SU-DHL-6 (cell line): ENCODE results near the gene DCXR.

Source experiments
- H2AFZ ChIP-seq: fragments of 200-600 bp; sonication (generic); 2 replicates; pipeline ENCODE4 v1.6.1; 2014; ENCODE audit warnings: low read depth, mild to moderate bottlenecking, moderate library complexity, mixed read lengths, antibody characterized with exemption, low read length; ENCODE audit not compliant: severe bottlenecking
- H3F3A ChIP-seq: fragments of 200-600 bp; shearing (Covaris generic); 2 replicates; pipeline ENCODE4 v1.6.0; 2016; ENCODE audit warnings: antibody characterized with exemption, mild to moderate bottlenecking; ENCODE audit not compliant: insufficient read depth
- H3K27ac ChIP-seq: fragments of 200-600 bp; sonication (generic); 2 replicates; pipeline ENCODE4 v1.5.1; 2016; ENCODE audit warnings: low read depth, mild to moderate bottlenecking, low read length, moderate library complexity, mixed read lengths
- H3K27me3 ChIP-seq: fragments of 200-600 bp; sonication (generic), shearing (Covaris generic); 2 replicates; pipeline ENCODE4 v1.6.0; 2014; ENCODE audit warnings: mild to moderate bottlenecking, low read length
- H3K36me3 ChIP-seq: fragments of 200-600 bp; sonication (generic); 2 replicates; pipeline ENCODE4 v1.6.1; 2014; ENCODE audit warnings: mild to moderate bottlenecking, low read length, mixed read lengths
- H3K4me2 ChIP-seq: fragments of 300-600, 200-600 bp; shearing (Covaris generic), sonication (generic); 2 replicates; pipeline ENCODE4 v1.6.0; 2014; ENCODE audit warnings: low read length, low read depth, mild to moderate bottlenecking; ENCODE audit not compliant: poor library complexity, severe bottlenecking
- H3K4me3 ChIP-seq: fragments of 200-600 bp; sonication (generic); 2 replicates; pipeline ENCODE4 v1.5.1; 2014; ENCODE audit warnings: antibody characterized with exemption, low read length, mild to moderate bottlenecking, mixed read lengths; ENCODE audit not compliant: insufficient read depth, poor library complexity, severe bottlenecking
- H3K79me2 ChIP-seq: fragments of 200-600 bp; sonication (generic); 2 replicates; pipeline ENCODE4 v1.6.1; 2014; ENCODE audit warnings: mild to moderate bottlenecking, low read length, moderate library complexity; ENCODE audit not compliant: insufficient read depth
- H3K9ac ChIP-seq: fragments of 200-600 bp; sonication (generic); 2 replicates; pipeline ENCODE4 v1.7.0; 2014; ENCODE audit warnings: mild to moderate bottlenecking, low read length
- H3K9me2 ChIP-seq: fragments of 200-600 bp; sonication (generic); replicated peaks from 2 replicates; pipeline ENCODE4 v1.6.1; 2014; ENCODE audit warnings: low read length; ENCODE audit not compliant: insufficient read depth
- H3K9me3 ChIP-seq: fragments of 200-600 bp; sonication (generic); 2 replicates; pipeline ENCODE4 v1.6.1; 2014; ENCODE audit warnings: low read length, mixed read lengths; ENCODE audit not compliant: insufficient read depth
- H4K20me1 ChIP-seq: fragments of 200-600 bp; sonication (generic); 2 replicates; pipeline ENCODE4 v1.6.1; 2014; ENCODE audit warnings: low read depth, mild to moderate bottlenecking, antibody characterized with exemption, low read length, moderate library complexity, mixed read lengths
- CTCF ChIP-seq: fragments of 200-600 bp; sonication (generic); IDR thresholded peaks from one replicate; pipeline ENCODE4 v1.5.1; 2017; ENCODE audit warnings: antibody characterized with exemption, mild to moderate bottlenecking, low read length, moderate library complexity; ENCODE audit not compliant: insufficient read depth, poor library complexity, severe bottlenecking
- EZH2phosphoT487 ChIP-seq: fragments of 200-600 bp; sonication (generic), shearing (Covaris generic); conservative IDR thresholded peaks from 2 replicates; pipeline ENCODE4 v1.6.1; 2018; ENCODE audit warnings: mild to moderate bottlenecking, antibody characterized with exemption, low read length, moderate library complexity, mixed read lengths

DCXR gene

DNA sequence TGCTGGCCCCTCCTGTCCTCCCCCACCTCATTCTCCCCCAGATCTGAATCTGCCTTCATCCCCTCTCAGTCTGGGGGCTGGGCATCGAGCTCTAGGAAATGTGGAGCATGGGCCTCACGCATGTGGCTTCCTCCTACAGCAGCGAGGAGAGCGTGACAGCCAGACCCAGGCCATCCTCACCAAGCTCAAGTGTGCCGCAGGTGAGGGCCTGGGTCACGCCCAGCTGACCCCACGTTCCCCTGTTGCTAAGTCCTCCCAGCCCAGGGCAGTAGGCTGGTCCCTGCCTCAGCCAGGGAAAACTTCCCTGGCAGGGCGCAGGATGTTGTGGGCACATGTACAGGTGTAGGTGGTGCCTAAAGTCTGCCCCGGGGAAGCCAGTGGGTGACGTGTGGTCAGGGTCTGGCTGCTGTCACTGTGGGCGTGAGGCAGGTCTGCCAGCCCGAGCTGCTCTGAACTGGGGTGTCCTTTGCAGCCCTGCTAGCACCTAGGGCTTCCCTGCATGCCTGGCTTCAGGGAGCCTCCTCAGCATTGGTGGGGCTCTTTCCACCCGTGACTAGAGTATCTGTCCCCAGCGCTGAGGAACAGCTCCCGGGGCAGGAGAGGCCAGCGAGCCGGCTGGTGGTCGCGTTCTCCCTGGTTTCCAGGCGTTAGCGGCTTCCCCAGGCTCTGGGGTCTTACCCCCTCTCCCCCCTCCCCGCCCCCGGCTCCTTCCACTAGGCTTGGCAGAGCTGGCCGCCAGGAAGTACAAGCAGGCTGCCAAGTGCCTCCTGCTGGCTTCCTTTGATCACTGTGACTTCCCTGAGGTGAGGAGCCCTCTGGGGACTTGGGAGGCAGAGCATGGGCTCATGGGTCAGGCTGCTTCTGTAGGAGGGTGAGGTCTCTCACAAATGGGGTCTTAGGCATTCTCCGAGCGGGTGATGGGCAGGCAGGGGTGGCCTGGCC lies 17.8 kb upstream of the DCXR start:
- Histone ChIP-seq H3K4me3 (no peak overlapping the region), H3K27me3 (no peaks in the 10 kb centered on the region), H3F3A (no peaks in the 10 kb centered on the region), H3K27ac (no peak overlapping the region), H3K9ac (no peak overlapping the region), H2AFZ (no peak overlapping the region), H3K4me2 (no peak overlapping the region), H3K9me3 (no peaks in the 10 kb centered on the region), H4K20me1 (no peaks in the 10 kb centered on the region), H3K79me2 (peaks cover 10% of the 10 kb centered on the region), H3K36me3 (no peaks in the 10 kb centered on the region), H3K9me2 (no peaks in the 10 kb centered on the region)
- TF ChIP-seq EZH2phosphoT487 = no peak
- TF ChIP-seq CTCF = no peak

GRCh38 chr17:82054351-82055022 lies 17.0 kb upstream of the DCXR start:
- TF ChIP-seq EZH2phosphoT487 (no peak), CTCF (no peak)
- H3F3A ChIP-seq = no peaks in the 10 kb centered on the region
- H3K36me3 ChIP-seq = no peaks in the 10 kb centered on the region
- H3K79me2 ChIP-seq = peaks cover 10% of the 10 kb centered on the region
- H4K20me1 ChIP-seq = no peaks in the 10 kb centered on the region
- H3K4me2 ChIP-seq = no peak overlapping the region
- no peaks in the 10 kb centered on the region for H3K9me3 ChIP-seq
- H3K27me3 ChIP-seq = no peaks in the 10 kb centered on the region
- no peak overlapping the region for H3K4me3 ChIP-seq
- no peak overlapping the region for H3K27ac ChIP-seq
- H2AFZ ChIP-seq = no peak overlapping the region
- H3K9ac ChIP-seq = no peak overlapping the region
- H3K9me2 ChIP-seq = no peaks in the 10 kb centered on the region

DNA sequence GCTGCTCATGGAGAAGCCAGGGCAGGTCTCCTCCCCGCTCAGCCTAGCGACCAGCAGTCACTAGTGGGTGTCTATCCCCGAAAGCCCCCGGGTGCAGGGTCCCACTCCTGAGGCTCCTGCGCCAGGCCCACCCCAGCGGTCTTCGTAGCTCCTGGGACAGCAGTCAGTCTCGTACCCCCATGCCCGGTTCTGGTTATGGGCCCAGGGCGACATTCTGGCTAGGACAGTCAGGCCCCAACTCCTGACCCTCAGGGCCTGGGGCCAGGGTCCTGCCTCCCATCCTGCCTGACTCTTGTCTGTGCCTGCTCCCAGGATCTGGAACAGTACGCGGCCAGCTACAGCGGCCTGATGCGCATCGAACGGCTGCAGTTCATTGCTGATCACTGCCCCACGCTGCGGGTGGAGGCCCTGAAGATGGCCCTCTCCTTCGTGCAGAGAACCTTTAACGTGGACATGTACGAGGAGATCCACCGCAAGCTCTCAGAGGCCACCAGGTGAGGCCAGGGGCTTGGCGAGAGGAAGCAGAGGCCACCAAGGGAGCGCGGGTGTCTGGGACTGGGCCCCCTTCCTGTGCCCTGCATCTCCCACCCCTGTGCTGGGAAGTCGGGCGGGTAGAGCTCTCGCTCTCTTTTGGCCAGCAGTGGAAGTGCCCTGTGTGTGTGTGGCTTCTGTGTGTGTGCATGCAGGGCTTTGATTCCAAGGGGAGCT lies 16.2 kb upstream of the DCXR start:
- H3K9me3 ChIP-seq = no peaks in the 10 kb centered on the region
- no peaks in the 10 kb centered on the region for H3K27me3 ChIP-seq
- no peaks in the 10 kb centered on the region for H3K9me2 ChIP-seq
- H3K4me3 ChIP-seq = no peak overlapping the region
- H2AFZ ChIP-seq = no peak overlapping the region
- no peaks in the 10 kb centered on the region for H4K20me1 ChIP-seq
- H3K36me3 ChIP-seq = no peaks in the 10 kb centered on the region
- no peak overlapping the region for H3K27ac ChIP-seq
- H3K4me2 ChIP-seq = no peak overlapping the region
- no peaks in the 10 kb centered on the region for H3F3A ChIP-seq
- TF ChIP-seq EZH2phosphoT487 = no peak
- TF ChIP-seq CTCF = no peak
- peaks cover 10% of the 10 kb centered on the region for H3K79me2 ChIP-seq
- H3K9ac ChIP-seq = no peak overlapping the region
